Peyer's patch (tissue), 4 donors: ENCODE results near the gene ANKS3.

Experiments used
- CTCF ChIP-seq, 6 experiments: fragments of 450-650 bp in 4 of 6; fragments of 200-600 bp in 2 of 6; sonication (generic) in 1 of 6; IDR thresholded peaks; one replicate each; pipeline ENCODE4 v1.5.1; 2017 to 2019; ENCODE audit warnings: antibody characterized with exemption in 6 of 6, mild to moderate bottlenecking in 3 of 6, moderate library complexity in 1 of 6
- POLR2A ChIP-seq, 2 donors: fragments of 450-650 bp; IDR thresholded peaks; one replicate each; pipeline ENCODE4 v1.5.1; 2017; ENCODE audit warnings: antibody characterized with exemption in 2 of 2, mild to moderate bottlenecking in 2 of 2, moderate library complexity in 2 of 2

DNA sequence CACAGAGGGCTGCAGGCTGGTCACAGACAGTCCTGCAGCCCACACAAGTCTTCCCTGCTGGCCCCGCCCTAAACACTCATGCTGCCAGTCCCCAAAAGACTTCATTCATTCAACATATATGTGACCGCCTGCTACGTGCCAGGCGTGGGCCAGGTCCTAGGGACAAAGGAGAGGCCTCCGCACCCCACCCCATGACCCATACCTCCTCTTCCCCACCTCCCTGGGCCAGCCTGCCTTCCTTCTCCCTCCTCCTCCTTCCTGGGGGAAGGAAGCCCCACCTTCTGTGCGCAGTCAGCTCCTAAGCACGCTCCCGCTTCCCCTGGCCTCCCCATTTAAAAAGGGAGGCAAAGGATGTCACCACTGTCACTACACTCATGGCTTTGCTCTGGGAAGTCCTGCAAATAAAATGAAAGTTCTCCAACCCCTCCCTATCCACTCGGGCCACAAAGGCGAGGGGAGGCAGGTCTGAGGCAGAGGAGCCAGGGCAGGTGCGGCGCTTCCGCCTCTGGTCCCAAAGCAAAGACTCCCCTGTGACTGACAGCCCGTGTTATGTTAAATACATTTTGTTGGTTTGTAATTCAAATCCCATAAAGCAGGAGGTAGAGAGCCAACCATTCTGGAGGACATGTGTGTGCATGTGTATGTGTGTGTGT lies 9.3 kb upstream of the ANKS3 start:
- no peak for TF ChIP-seq CTCF (IDR thresholded peaks at IDR 0.05)
- no peak for TF ChIP-seq POLR2A (IDR thresholded peaks at IDR 0.05)
